Medulla oblongata (tissue), 1 donor: ENCODE results near the gene DDI2.

Experiments
- DNase-seq: peaks from one replicate; pipeline ENCODE4 v3.0.0-alpha.2; 2015; ENCODE audit errors: extremely low spot score

DDI2 gene

DNA sequence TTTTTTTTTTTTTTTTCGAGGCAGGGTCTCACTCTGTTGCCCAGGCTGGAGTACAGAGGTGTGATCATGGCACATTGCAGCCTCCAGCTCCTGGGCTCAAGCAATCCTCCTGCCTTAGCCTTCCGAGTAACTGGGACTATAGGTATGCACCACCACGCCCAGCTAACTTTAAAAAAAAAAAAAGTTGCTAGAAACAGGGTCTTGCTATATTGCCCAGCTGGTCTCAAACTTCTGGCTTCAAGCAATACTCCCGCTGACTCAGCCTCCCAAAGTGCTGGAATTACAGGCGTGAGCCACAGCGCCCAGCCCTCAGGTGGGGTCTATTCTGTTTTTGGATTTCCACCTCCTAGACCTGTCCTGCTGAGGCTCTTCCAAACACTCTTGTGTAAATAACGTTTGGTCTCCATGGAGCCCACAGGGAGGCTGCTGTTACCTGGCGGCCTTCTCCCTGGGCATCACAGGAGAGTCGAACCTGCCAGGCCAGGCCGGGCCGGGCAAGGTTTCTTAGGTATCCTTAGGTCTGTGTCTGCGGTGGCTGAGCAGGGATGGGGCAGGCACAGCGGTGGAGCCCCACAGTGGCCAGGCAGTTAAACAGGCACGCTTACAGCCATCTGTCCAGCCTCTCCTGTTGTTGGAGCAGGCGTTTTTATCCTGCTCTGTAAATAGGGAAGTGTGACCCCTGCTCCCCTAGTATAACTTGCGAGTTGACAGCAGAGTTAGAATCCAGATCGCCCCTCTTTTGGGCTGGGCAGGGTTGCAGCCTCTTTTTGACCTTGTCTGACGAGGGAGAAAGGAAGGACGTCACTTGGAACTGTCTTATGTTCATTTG lies 85.7 kb downstream of the DDI2 start:
- no peak for DNase-seq

DNA sequence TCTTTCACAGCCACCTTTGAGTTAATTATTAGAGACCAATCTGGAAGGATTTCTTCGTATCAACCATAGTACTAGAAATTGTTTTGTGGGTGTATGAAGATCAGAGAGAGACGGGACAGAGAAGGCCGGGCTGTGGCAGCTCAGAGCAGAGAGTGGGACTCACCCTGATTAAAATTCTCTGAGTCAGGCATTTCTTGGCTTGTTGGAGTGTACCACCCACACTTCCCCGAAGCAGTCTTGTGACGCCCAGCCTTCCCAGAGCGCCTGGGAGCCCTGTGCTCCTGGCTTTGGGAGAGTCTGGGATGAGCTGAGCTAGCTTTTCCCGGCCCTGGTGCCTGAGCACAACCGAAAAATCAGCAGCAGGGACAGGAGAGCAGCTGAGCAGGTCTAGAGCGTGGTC lies 86.3 kb downstream of the DDI2 start:
- DNase-seq = peak; percentile 91

DNA sequence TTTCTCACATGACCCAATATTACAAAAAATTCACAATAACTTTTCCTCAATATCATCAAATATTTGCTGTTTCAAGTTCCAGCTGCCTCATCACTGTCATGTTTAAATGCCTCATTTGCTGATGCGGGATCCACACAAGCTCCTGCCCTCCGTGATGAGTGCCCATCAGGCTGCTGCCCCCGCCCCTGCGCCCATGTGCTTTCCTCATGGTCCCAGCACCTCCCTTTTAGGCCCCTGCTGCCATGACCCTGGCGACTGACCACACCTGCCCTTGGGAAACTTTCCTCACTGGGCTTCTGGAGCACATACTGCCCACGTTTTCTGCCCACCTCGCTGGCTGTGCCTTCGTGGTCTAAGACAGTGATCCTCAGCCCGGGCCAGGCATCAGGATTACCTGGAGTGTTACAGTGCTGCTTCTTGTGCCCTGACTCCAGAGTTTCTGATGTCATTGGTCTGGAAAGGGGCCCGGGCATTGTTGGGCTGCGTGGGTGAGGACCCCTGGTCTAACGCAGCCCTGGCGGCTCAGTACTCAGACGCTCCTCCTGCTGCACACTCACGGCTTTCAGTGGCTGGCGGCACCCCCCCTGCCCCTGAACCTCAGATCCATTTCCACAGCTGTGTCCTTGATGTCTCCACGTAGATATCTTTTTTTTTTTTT lies 87.4 kb downstream of the DDI2 start:
- DNase-seq = no peak

DNA sequence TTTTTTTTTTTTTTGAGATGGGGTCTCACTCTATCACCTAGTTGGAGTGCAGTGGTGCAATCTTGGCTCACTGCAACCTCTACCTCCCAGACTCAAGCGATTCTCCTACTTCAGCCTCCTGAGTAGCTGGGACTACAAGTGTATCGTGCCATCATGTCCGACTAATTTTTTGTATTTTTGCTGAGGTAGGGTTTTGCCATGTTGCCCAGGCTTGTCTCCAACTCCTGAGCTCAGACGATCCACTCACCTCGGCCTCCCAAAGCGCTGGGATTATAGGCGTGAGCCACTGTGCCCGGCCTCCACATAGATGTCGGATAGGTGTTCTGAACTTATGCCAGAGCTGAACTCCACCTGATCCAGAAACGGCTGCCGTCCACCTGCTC lies 87.9 kb downstream of the DDI2 start:
- no peak for DNase-seq

DNA sequence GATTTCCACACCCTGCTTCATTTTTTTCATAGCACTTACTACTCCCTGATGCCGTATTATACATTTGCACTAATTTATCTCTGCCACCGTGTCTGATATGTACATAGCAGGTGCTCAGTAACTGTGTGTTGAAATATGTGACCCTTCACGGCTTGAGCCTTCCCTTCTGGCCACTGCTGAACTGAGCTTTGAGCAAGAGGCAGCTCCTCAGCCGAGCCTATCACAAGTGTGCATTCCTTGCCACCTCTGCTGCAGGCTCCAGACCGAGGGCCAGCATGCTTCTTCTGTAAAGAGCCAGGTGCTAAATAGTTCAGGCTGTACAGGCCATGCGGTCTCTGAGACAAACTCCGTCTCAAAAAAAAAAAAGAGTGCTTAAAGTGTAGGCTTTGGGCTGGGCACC lies 89.5 kb downstream of the DDI2 start:
- no peak for DNase-seq

DNA sequence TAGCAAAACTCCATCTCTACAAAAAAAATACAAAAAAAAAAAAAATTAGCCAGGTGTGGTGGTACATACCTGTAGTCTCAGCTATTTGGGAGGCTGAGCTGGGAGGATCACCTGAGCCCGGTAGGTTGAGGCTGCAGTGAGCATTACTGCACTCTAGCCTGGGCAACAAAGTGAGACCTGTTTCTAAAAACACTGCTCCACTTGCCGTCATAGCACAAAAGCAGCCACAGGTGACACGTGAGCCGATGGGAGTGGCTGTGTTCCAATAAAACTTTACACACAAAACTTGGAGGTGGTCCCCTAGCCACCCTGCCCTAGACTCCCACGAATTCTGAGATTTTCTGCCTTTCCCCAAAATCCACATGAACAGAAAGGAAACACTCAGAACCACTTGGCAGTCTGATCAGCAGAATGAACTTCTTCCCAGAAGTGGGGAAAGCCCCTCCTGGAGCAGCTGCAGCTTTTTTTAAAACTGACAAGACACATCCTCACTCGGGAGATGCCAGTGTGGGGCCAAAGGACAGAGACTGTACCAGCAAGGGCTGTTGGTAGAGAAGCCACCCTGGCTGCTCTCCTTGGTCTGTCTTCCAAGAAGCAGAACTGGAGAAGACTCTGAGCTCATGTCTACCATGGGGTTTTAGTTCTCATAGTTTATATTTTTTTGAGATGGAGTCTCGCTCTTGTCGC lies 90.1 kb downstream of the DDI2 start:
- DNase-seq = peak; percentile 21

DNA sequence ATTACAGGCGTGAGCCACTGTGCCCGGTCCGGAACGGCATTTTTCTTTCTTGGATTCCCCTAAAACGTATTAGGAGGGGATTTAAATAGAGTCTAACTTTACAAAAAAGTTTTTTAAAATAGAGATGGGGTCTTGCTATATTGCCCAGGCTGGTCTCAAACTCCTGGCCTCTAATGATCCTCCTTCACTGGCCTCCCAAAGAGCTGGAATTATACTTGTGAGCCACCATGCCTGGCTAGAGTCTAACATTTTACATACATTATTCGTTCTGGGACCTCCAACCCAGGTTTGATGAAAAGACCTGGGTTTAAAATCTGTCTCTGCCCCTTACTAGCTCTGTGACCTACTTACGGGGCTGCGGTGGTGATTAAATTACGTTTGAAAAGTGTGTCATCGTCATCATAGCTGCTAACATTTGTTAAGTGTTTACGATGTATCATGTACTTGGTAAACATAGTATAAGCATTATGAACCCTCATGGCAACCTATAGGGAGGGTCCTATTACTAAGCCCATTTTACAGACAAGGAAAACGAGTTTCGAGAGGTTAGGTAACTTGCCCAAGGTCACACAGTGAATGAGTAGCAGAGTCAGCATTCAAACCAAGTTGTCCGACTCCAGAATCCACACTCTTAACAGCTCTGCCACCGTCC lies 91.4 kb downstream of the DDI2 start:
- DNase-seq = no peak

DNA sequence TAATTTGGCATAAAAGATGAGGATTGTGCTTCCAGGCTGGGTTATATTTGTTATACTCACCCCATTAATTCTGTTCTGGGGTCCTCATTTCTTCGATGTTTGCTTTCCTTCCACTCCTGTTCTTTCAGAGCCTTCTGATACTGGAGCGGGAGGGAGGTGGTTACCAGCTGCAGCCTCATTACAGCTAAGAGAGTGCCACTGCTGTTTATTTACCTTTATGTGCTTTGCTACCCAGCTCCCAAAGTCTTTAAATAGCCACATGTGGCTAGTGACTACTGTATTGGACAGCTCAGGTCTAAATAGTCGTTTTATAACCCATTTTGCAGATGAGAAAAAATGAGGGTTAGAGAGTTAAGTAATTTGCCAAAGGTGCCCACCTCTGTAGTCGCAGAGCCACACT lies 92.0 kb downstream of the DDI2 start:
- DNase-seq = no peak

DNA sequence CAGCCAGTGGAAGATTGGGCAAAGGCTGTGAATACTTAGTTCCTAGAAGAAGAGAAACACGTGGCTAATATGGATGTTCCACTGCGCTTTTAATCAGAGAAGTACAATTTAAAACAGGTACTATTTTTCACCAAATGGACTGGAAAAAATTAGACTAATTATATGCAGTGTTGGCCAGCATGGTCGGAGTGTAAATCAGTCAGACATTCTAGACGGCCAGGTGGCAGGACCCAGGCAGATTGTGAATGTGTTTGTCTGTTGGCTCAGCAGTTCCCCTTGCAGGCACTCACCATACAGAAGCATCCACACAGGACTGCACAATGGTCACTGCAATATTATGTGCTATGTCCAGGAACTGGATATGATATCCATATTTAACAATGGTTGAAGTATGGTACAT lies 94.9 kb downstream of the DDI2 start:
- no peak for DNase-seq

DNA sequence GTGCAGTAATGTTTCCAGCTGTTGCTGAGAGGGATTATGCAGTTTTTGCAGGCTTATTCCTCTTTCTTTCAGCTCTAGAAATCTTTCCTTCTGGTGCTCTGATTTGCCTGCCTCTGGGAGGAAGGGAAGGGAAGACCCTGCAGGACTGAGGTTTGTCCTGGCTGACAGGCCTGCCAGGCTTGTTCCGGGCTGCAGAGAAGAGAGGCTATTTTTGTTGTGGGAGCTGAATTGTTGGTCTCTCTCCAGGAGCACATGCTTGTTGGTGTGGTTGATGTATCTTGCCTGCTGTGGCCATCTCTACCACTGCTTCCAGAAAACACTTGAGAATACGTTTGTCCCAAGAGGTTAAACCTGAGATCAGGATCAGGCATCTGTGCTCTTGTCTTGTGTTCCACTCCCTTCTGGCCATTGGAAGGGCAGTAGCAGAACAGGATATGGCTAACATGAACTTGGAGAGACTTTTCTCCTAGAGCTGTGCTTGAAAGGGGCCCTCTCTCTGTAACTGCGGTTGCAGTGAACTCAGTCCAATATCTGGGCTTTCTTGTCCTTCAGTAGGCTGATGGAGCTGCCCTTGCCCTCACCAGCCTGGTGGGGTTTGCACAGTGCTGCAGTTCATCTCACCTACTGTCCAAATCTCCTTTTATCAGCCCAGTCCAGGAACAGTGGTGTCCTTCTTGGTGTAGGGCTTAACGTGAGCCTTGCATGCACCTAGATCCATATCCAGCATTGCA lies 97.3 kb downstream of the DDI2 start:
- peak; percentile 87 for DNase-seq

DNA sequence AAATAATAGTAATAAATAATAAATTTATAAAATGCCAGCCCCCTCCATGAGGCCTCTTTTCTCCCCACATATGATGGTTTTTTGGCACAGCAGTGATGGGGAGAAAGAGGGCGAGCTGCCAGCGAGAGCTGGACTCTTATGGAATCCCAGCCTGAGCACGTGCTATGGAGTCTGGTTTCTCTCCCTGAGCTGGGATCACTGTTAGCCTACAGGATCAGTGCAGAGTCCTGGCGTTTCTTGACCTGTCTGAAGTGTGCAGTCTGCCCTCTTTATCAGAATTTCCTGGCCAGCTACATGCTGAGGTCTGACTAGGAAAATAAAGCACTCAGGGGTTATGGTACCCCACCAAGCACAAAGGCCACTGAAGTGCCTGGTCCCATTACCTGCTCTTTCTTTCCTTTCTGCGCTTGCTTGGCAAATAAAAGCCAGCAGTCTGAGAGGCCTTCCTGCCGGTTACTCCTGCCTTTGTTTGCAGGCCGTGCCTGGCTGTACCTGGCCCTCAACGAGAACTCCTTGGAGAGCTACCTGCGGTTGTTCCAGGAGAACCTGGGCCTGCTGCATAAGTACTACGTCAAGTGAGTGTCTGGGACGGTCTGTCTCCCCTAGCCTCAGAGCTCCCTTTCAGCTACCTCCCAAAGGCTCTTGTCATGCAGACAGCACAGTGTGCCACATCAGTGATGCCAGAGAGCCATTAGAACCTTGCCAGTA lies 100.3 kb downstream of the DDI2 start:
- no peak for DNase-seq

DNA sequence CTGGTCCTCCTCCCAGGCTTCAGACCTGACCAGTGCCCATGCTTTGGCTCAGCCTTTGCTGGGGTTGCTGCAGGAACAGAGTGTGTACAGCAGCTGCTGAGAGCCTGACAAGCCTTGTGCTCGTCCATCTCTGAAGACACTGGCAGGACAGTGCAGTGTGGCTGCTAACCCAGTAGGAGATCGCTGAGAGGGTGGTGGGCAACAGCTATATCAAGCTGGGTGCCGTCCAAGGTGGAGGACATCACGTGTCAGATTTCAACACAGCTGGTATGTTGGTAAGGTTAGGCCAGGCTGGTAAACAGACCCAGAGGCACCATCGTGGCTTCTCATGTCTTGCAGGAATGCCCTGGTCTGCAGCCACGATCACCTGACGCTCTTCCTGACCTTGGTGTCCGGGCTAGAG lies 100.9 kb downstream of the DDI2 start:
- DNase-seq = no peak
